ENCODE measurements around the gene NLRP1.

Gene NLRP1

DNA sequence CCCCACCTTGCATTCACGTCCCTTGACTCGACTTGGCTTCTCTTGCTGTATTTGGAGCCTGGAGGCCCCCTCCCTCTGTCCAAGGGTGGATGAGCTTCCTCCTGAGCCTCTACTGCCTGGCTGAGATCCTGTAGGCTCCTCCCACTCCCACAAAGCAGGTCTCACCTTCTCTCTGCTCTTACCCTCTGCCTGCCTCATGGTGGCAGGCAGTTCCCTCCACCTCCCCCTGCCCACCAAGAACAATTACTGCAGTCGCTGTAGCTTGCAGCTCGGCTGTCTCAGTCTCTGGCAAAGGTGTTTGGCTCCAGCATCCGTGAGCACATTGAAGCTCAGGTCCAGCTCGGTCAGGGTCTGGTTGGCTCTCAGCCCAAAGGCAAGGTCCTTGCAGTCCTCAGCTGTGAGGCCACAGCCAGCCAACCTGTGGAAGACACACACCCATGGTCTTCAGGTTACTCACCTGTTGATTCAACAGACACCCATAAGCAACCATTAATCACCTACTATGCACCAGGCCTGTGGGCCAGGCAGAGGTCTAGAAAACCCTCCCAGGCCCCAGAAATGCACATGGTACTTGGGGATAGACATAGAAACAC is 42.6 kb downstream of the NLRP1 start:
- peak; percentile 43 for DNase-seq (ENCODE audit: low spot score)
- TF ChIP-seq, protein P1, sequence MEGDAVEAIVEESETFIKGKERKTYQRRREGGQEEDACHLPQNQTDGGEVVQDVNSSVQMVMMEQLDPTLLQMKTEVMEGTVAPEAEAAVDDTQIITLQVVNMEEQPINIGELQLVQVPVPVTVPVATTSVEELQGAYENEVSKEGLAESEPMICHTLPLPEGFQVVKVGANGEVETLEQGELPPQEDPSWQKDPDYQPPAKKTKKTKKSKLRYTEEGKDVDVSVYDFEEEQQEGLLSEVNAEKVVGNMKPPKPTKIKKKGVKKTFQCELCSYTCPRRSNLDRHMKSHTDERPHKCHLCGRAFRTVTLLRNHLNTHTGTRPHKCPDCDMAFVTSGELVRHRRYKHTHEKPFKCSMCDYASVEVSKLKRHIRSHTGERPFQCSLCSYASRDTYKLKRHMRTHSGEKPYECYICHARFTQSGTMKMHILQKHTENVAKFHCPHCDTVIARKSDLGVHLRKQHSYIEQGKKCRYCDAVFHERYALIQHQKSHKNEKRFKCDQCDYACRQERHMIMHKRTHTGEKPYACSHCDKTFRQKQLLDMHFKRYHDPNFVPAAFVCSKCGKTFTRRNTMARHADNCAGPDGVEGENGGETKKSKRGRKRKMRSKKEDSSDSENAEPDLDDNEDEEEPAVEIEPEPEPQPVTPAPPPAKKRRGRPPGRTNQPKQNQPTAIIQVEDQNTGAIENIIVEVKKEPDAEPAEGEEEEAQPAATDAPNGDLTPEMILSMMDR (IDR thresholded peaks at IDR 0.05), result no peak
- H3K4me3 ChIP-seq, result no peak overlapping the region
- no peak overlapping the region for H3K27ac ChIP-seq

DNA sequence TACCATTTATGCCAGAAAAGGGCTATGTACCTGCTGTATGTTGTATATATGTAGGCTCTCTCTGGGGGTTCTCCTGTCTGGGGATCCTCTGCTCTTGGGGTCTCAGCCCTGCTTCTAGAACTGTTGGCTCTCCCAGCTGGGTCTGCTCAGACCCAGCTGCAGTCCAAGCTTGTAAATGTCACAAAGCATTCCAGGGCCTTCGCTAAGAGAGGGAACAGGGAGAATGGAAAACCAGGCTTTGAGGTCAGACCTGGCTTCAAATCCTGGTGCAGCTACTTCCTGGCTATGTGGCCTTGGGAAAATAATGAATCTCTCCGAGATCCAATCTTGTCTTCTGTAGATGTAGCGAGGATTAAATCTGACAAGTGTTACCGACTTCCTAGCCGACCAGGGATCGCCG is 44.0 kb downstream of the NLRP1 start:
- Histone ChIP-seq H3K27ac (no peak overlapping the region), H3K4me3 (no peak overlapping the region)
- no peak for DNase-seq (ENCODE audit: low spot score)
- TF ChIP-seq, protein P1 (IDR thresholded peaks at IDR 0.05), result no peak

DNA sequence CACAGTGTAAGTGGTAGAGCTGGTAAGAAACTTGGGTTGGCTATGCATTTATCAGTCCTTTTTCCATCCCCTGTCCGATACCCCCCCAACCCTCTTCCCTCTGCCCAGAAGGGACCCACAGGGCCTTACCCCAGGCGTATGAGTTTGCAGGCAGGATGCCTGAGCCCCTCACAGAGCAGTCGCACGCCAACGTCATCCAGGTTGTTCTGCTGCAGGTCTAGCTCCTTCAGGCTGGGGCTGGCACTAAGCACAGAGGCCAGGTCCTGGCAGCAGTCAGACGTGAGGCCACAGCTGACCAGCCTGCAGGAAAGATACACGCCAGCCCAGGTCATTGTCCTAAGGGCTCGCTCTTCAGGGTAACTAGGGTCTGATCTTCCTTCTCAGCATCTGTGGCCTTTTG is 45.0 kb downstream of the NLRP1 start:
- Histone ChIP-seq H3K27ac (no peak overlapping the region), H3K4me3 (no peak overlapping the region)
- TF ChIP-seq, protein P1 (IDR thresholded peaks at IDR 0.05), result no peak
- DNase-seq (ENCODE audit: low spot score), result peak; percentile 49

DNA sequence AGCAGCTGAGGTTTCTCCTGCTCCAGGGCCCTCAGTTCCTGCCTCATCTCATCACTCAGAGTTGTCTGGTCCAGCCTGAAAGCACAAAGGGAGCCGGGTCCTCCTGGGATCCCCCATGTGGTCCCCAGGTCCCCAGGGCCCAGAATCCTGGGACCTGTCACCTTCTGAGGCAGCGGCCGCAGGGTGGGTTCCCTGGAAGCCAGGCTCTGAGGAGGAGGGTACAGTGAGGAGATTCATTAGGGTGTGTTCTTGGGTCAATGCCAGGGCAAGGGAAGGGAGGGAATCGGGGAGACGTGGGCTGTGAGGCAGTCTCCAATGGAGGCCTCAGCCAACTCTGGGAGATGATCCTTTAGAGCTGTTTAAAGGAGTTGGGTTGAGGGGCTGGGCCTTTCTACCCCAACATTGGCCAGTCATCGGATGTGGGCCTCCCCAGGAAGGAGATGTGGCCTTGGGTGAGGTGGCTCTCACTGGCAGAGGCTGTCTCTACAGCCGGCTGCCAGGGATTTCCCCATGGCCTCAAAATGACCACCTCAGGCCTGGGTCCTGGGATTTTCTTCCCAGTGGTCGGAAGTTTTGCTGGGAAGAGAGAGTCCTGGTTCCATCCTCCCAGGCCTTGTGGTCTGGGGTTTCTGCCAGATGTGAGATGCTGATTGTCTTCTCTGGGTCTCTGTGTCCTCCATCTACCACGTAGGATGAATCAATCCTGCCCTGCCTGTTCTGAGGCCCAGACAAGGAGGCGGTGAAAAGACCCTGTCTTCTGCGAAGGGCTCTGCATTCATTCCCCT is 47.3 kb downstream of the NLRP1 start:
- DNase-seq (ENCODE audit: low spot score), result no peak
- Histone ChIP-seq H3K4me3 (no peak overlapping the region), H3K27ac (no peak overlapping the region)
- TF ChIP-seq, protein P1 (IDR thresholded peaks at IDR 0.05), result no peak

DNA sequence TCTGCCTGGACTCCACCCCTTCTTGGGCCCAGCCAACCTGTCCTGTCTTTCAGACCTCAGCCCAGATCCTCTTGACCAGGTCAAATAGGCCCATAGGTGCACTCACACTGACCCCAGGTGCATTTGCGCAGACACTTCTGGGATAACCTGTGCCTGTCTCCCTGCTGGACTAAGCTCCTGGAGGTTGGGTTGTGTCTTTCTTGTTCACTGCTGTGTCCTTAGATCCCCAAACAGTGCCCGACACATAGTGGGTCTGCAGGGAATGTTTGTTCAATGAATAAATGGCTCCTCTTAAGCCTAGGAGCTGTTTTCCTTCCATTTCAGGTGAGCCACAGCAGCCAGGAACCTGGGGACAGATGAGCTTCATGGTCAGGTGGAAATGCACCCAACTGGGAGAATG is 48.9 kb downstream of the NLRP1 start:
- TF ChIP-seq, protein P1 (IDR thresholded peaks at IDR 0.05), result no peak
- Histone ChIP-seq H3K27ac (no peak overlapping the region), H3K4me3 (no peak overlapping the region)
- no peak for DNase-seq (ENCODE audit: low spot score)

DNA sequence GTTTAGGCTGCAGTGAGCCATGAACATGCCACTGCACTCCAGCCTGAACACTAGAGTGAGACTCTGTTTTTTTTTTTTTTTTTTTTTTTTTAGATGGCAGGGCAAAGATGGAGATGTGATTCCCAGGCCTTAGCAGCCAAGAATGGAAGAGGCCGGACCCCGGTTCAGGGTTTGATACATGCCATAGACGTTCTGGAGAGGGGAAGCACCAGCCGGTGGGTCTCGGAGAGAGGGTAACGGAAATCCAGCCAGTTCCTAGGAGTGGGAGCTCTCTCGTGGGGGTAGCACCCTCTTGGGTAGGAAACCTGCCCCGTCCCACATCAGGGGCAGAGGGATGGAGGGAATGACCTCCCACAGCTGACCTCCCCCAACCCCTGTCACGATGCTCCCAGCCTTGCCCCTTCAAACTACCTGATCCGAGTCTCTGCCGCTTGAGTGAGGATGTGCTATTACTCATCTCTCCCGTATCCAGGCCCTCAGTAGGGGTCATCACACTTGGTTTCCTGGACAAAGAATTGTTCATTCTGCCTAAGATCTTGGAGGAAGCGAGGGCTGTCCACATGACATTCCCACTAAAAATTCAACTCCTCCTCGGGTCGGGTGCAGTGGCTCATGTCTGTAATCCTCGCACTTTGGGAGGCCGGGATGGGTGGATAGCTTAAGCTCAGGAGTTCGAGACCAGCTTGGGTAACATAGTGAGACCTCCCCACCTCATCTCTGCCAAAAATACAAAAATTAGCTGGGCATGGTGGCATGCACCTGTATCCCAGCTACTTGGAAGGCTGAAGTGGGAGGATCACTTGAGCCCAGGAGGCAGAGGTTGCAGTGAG is 50.6 kb downstream of the NLRP1 start:
- no peak for DNase-seq (ENCODE audit: low spot score)
- TF ChIP-seq, protein P1 (IDR thresholded peaks at IDR 0.05), result no peak
- H3K4me3 ChIP-seq, result no peak overlapping the region
- no peak overlapping the region for H3K27ac ChIP-seq
